Endothelial cell of umbilical vein (primary cell): ENCODE data around the gene PRRC2A. TPM values are rescaled to one million over a fixed set of nuclear protein-coding genes. Genes with fewer than 3 reads are reported as not detected.

Experiments used
- BruUV-seq: library from RNA; stranded (reverse); fragments of 400-500 nt; replicated peaks from 2 replicates; lab custom pipeline; 2021; lab: Mats Ljungman, UMichigan
- CTCF ChIA-PET: fragments of 300-600, 350-600 bp; sonication (Branson Sonifier 250); formaldehyde crosslinking; loops from one replicate; lab custom pipeline; 2021; ENCODE audit warnings: antibody characterized with exemption, inconsistent platforms; lab: Charles Lee
- POLR2A ChIA-PET: fragments of 300-600, 350-600 bp; sonication (Branson Sonifier 250); formaldehyde crosslinking; loops from one replicate; lab custom pipeline; 2021; ENCODE audit warnings: antibody characterized with exemption, inconsistent platforms; lab: Charles Lee
- DNase-seq: peaks from one replicate; pipeline ENCODE4 v3.0.0-alpha.2; 2011; ENCODE audit warnings: low read depth, low spot score
- FAIRE-seq: peaks from 2 replicates; lab custom pipeline; 2011; peaks lifted over from hg19 to GRCh38; lab: Jason Lieb, UNC
- H2AFZ ChIP-seq: 2 replicates; pipeline ENCODE4 v1.6.0; 2012; ENCODE audit warnings: low read depth, low read length, control low read depth, inconsistent platforms
- H3K27ac ChIP-seq: 2 replicates; pipeline ENCODE4 v1.5.1; 2011; ENCODE audit warnings: low read depth, mild to moderate bottlenecking, control low read depth, low read length, moderate library complexity; ENCODE audit not compliant: insufficient read depth
- H3K27me3 ChIP-seq, 2 experiments: 2 replicates each; pipeline versions ENCODE4 v1.6.0 to v1.6.1; 2011; ENCODE audit warnings: low read length in 2 of 2, mixed read lengths in 1 of 2; ENCODE audit not compliant: control insufficient read depth in 2 of 2, insufficient read depth in 2 of 2
- H3K36me3 ChIP-seq, 2 experiments: 2 replicates in 1 of 2; 3 replicates in 1 of 2; pipeline ENCODE4 v1.5.1; 2011; ENCODE audit warnings: low read length in 2 of 2, mild to moderate bottlenecking in 1 of 2, moderate library complexity in 1 of 2; ENCODE audit not compliant: control insufficient read depth in 2 of 2, insufficient read depth in 2 of 2; ENCODE audit errors: extremely low read depth in 1 of 2
- H3K4me1 ChIP-seq: 3 replicates; pipeline ENCODE4 v1.5.1; 2011; ENCODE audit warnings: mild to moderate bottlenecking, low read length; ENCODE audit not compliant: control insufficient read depth, insufficient read depth; ENCODE audit errors: extremely low read depth
- H3K4me2 ChIP-seq: 2 replicates; pipeline ENCODE4 v1.6.1; 2011; ENCODE audit warnings: low read length, control low read depth, mixed read lengths; ENCODE audit not compliant: insufficient read depth
- H3K4me3 ChIP-seq, 3 experiments: fragments of 200-600 bp in 1 of 3; sonication (generic), shearing (Covaris generic) in 1 of 3; replicated peaks in 1 of 3; 2 replicates each; pipeline ENCODE4 v1.5.1; 2011 to 2016; ENCODE audit warnings: control low read depth in 3 of 3, low read length in 3 of 3, mild to moderate bottlenecking in 2 of 3, inconsistent platforms in 1 of 3, low read depth in 1 of 3, moderate library complexity in 1 of 3; ENCODE audit not compliant: insufficient read depth in 1 of 3
- H3K79me2 ChIP-seq: 2 replicates; pipeline ENCODE4 v1.6.0; 2012; ENCODE audit warnings: low read length, inconsistent platforms; ENCODE audit not compliant: control insufficient read depth, insufficient read depth
- H3K9ac ChIP-seq: replicated peaks from 2 replicates; pipeline ENCODE3; 2011; ENCODE audit warnings: low read length, control low read depth; ENCODE audit not compliant: insufficient read depth; ENCODE audit errors: extremely low read depth
- H3K9me1 ChIP-seq: replicated peaks from 3 replicates; pipeline ENCODE4 v1.6.0; 2011; ENCODE audit warnings: mild to moderate bottlenecking, low read length; ENCODE audit not compliant: control insufficient read depth, insufficient read depth; ENCODE audit errors: extremely low read depth
- H3K9me3 ChIP-seq: replicated peaks from 2 replicates; pipeline ENCODE4 v1.5.1; 2012; ENCODE audit warnings: low read length, inconsistent platforms; ENCODE audit not compliant: control insufficient read depth, insufficient read depth
- H4K20me1 ChIP-seq: replicated peaks from 2 replicates; pipeline ENCODE3; 2011; ENCODE audit warnings: mild to moderate bottlenecking, low read length; ENCODE audit not compliant: control insufficient read depth, insufficient read depth; ENCODE audit errors: extremely low read depth
- EZH2 ChIP-seq: IDR thresholded peaks from 2 replicates; pipeline ENCODE4 v1.6.1; 2012; ENCODE audit warnings: borderline replicate concordance, low read depth, mild to moderate bottlenecking, moderate library complexity, low read length, inconsistent platforms; ENCODE audit not compliant: severe bottlenecking
- FOS ChIP-seq: IDR thresholded peaks from 2 replicates; pipeline ENCODE4 v1.6.1; 2011; ENCODE audit warnings: mild to moderate bottlenecking, low read length, moderate library complexity, borderline replicate concordance; ENCODE audit not compliant: insufficient read depth
- GATA2 ChIP-seq: IDR thresholded peaks from 2 replicates; pipeline ENCODE4 v1.7.0; 2011; ENCODE audit warnings: low read depth, mild to moderate bottlenecking, moderate library complexity, mixed read lengths, low read length; ENCODE audit not compliant: insufficient read length, insufficient read depth
- JUN ChIP-seq: IDR thresholded peaks from 2 replicates; pipeline ENCODE4 v1.6.1; 2011; ENCODE audit warnings: borderline replicate concordance, low read depth; ENCODE audit not compliant: insufficient read length, insufficient read depth
- MAX ChIP-seq: IDR thresholded peaks from 2 replicates; pipeline ENCODE4 v1.6.1; 2011; ENCODE audit not compliant: insufficient read depth, insufficient read length
- MYC ChIP-seq: IDR thresholded peaks from one replicate; pipeline ENCODE4 v1.6.1; 2011; ENCODE audit warnings: mild to moderate bottlenecking, low read depth, low read length
- POLR2A ChIP-seq: IDR thresholded peaks from 2 replicates; pipeline ENCODE4 v1.6.1; 2012; ENCODE audit warnings: low read depth, mild to moderate bottlenecking, control low read depth, low read length
- POLR2AphosphoS5 ChIP-seq: IDR thresholded peaks from 2 replicates; pipeline ENCODE4 v1.6.1; 2012; ENCODE audit warnings: low read depth, mild to moderate bottlenecking, control low read depth, low read length, moderate library complexity; ENCODE audit not compliant: insufficient read depth
- dilution Hi-C: fragments of 300-500 bp; cut with MboI; formaldehyde crosslinking; loops from one replicate; pipeline ENCODE4 v1.15.0; 2019; ENCODE audit warnings: low sequenced_read_pairs; ENCODE audit not compliant: extremely low pct_ligation_motif_present
- intact Hi-C: fragments of 100-400 bp; cut with micrococcal nuclease; formaldehyde crosslinking; loops from one replicate; pipeline ENCODE4 v1.10.0; 2022
- polyA plus RNA-seq, 4 experiments: library from polyadenylated mRNA; depleted of rRNA in 3 of 4; stranded (reverse) in 3 of 4; unstranded in 1 of 4; fragments of >200 nt; gene quantifications; 2 replicates each; pipeline versions ENCODE4 v1.2.1 to v1.2.3, GENCODE V29; 2011 to 2012; ENCODE audit warnings: missing spikeins in 1 of 4
- total RNA-seq: library from RNA; stranded (reverse); gene quantifications from 2 replicates; pipeline ENCODE4 v1.2.3, GENCODE V29; 2021
- TF ChIP-seq, protein P1 (sequence below), 2 donors: IDR thresholded peaks; 1 replicate in 1 of 2; 2 replicates in 1 of 2; pipeline ENCODE4 v1.5.1; 2011; ENCODE audit warnings: low read length in 2 of 2, mild to moderate bottlenecking in 2 of 2, moderate library complexity in 2 of 2, control low read depth in 1 of 2, inconsistent platforms in 1 of 2, low read depth in 1 of 2; ENCODE audit not compliant: insufficient read depth in 1 of 2; ENCODE audit errors: extremely low read depth in 1 of 2

PRRC2A gene
- total and polyA plus RNA-seq, 2 donors (not counting 3 experiments of a cell fraction or from before 2014, with no cell fraction given), result 88.4 to 229 TPM

DNA sequence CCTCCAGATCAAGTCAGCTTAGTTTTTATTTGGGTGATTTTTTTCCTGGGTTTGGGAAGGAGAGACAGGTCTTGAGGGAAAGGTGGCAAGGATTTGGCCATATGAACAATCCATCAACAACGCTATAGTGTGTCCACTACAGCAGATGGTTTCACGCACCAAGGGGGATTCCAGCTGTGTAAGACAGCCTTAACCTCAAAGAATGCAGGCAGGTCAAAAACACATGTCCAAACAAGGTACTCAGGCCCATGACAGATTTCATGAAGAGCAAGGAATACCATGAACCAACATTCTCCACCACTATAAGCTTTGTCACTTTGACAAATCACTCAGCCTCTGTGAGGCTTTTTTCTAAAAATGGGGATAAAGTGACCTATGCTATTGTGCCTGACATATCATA, 3.5 kb upstream of the PRRC2A start:
- BruUV-seq, result no TSS peak
- Histone ChIP-seq H2AFZ (no peak overlapping the region), H3K9ac (no peak overlapping the region), H3K4me1 (peaks cover 4% of the 10 kb centered on the region), H3K9me1 (no peaks in the 10 kb centered on the region), H3K4me2 (no peak overlapping the region), H3K79me2 (peaks cover 14% of the 10 kb centered on the region), H3K27ac (no peak overlapping the region), H3K9me3 (no peaks in the 10 kb centered on the region), H4K20me1 (no peaks in the 10 kb centered on the region), H3K4me3 (no peak overlapping the region), H3K27me3 (peaks cover 0 to 3% of the 10 kb centered on the region in 2 experiments), H3K36me3 (no peaks in the 10 kb centered on the region)
- dilution Hi-C loops, result no loop called here
- TF ChIP-seq POLR2AphosphoS5 (no peak), MAX (no peak), MYC (no peak), JUN (no peak), GATA2 (no peak), POLR2A (no peak), FOS (no peak), EZH2 (no peak)
- TF ChIP-seq, protein P1, sequence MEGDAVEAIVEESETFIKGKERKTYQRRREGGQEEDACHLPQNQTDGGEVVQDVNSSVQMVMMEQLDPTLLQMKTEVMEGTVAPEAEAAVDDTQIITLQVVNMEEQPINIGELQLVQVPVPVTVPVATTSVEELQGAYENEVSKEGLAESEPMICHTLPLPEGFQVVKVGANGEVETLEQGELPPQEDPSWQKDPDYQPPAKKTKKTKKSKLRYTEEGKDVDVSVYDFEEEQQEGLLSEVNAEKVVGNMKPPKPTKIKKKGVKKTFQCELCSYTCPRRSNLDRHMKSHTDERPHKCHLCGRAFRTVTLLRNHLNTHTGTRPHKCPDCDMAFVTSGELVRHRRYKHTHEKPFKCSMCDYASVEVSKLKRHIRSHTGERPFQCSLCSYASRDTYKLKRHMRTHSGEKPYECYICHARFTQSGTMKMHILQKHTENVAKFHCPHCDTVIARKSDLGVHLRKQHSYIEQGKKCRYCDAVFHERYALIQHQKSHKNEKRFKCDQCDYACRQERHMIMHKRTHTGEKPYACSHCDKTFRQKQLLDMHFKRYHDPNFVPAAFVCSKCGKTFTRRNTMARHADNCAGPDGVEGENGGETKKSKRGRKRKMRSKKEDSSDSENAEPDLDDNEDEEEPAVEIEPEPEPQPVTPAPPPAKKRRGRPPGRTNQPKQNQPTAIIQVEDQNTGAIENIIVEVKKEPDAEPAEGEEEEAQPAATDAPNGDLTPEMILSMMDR (IDR thresholded peaks at IDR 0.05; ENCODE audit: extremely low read depth in 1 of 2, insufficient read depth in 1 of 2, low read depth in 1 of 2, low read length in 2 of 2), result no peak
- ChIA-PET CTCF (interaction anchor here (1.5 to 2.5 kb wide), 2 partner anchors 18 to 70 kb away, joined by 4 to 8 read pairs; partner anchors contain the start of gene NFKBIL1), POLR2A (no interaction called here)
- intact Hi-C loops, result no loop called here
- DNase-seq (no peak), FAIRE-seq (no peak)
